ENCODE data around the gene MAD1L1.

The MAD1L1 gene

DNA sequence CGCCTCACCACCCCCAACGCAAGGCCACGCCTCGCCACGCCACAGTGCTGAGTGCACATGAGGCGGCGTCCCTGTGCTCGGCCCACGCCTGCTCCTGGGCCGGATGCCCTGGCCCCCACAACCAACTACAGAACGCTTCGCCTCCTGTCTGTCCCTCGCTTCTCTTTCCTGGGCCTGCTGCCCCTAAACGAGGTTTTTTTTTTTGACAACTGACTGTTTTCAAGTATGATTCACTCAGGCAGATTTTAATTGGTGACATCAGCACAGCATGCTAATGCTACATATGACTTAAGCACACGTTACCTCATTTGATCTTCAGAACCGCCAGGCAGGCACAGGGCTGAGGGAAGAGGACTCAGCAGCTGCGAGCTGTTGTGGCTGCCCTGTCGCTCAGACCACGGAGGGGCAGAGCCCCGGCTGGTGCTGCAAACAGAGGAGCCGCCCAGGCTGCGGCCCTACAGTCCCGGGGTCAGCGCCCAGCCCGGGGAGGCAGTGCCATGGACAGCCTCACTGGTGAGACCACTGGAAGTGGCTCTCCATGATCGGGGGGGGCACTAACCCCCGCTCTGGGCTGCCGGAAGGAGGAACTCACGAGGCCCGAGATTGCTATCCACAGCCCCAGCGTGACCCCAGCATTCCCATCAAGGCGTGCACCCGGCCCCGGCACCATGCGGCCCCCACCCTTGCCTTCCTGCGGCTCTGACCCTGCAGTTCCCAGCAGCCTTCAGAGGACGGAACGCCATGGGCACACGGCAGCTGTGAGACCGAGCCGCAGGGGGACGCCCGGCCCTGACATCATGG, 212.8 kb downstream of the MAD1L1 start:
- DNase-seq: peak; percentile 79

DNA sequence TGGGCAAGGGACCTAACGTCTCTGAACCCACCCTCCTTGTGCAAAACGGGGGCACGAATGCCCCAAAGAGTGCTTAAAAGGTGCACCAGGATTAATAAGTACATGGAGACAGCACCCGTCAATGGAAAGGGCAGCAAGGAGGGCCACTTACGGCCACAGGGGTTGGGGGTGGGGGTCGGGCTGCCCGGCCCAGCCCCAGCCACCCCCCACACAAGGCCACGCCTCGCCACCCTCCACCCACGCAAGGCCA, 213.4 kb downstream of the MAD1L1 start:
- DNase-seq: no peak

DNA sequence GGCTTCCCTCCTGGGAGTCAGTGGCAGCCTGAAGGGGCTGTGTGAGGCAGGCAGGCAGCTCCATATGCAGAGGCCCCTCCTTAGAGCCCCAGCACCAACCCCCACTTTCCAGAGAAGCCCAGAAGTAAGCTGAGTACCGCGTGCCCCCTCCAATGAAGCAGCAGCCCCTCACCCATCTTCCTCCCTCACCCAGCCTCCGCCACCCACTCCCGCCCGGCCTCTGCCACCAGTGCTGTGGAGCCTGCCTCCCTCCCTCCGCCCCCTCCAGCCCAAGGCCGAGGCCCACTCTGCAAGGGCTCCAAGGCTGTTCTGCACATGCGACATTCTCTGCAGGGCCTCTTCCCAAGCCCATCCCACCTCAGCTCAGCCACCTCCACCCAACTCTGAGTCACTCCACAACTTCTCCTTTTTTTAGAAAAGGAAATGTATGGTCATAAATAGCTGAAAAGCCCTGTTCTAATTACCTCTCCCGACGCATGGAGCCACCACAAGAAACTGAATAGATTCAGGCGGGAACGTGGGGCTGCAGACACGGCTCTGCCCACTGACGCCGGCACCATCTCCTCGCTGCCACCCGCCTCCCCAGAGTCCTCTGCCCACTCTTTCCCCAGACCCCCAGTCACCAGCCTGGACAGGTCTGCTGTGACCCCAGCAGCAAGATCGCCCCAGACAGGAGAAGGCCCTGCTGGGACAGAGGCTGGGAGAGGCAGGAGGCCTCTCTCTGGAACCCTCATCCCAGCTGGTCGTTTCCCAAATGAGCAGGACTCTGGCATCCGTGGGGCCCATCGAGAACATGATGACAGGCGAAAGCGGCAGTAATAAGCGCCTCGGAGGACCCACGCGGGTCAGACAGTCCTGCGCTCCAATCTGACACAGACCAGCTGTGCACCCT, 213.9 kb downstream of the MAD1L1 start:
- peak; percentile 94 for DNase-seq

DNA sequence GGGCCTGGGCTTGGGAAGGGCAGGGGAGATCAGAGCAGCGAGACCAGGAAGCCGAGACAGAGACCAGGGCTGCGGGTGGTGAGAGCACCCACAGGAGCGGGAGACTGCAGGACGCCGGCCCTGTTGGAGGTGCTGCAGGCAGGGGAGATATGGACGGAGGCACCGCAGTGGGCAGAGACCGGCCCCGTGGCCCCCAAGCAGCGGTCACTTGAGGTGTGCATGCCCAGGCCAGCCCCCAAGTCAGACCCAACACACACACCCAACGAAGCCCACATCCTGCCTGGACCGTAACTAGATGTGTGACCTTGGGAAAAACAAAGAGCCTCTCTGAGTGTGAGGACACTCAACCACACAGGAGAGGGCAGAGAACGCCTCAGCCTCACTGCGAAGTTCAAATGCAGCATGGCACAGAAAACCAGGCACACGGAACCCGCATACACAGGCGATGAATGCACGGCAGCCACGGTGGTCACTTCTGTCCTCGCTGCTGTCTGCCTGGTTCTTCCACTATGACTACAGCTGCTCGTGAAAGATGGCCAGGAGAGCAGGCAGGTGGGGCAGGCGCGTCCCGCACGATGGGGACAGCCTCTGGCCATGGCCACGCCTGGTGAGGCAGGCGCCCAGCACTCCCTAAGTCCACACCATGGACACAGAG, 214.7 kb downstream of the MAD1L1 start:
- DNase-seq: no peak

DNA sequence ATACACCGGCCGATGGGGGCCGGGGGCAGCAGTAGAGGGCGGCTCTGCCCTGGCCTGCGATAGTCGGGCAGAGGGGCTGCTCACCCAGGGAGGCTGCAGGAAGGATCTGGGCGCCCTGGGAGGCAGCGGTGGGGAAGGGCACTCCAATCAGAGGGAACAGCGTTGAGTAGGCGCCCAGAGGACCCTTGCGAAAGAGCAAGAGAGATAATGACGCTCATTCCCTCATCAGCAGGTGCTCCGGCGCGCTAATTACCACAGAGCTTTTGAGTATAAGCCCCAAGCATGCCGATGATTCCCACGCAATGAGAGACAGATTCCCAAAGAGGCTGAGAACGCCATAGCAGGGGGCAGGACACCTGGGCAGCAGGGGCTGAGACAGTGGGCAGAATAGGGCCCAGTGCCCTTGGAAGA, 215.3 kb downstream of the MAD1L1 start:
- DNase-seq: no peak

DNA sequence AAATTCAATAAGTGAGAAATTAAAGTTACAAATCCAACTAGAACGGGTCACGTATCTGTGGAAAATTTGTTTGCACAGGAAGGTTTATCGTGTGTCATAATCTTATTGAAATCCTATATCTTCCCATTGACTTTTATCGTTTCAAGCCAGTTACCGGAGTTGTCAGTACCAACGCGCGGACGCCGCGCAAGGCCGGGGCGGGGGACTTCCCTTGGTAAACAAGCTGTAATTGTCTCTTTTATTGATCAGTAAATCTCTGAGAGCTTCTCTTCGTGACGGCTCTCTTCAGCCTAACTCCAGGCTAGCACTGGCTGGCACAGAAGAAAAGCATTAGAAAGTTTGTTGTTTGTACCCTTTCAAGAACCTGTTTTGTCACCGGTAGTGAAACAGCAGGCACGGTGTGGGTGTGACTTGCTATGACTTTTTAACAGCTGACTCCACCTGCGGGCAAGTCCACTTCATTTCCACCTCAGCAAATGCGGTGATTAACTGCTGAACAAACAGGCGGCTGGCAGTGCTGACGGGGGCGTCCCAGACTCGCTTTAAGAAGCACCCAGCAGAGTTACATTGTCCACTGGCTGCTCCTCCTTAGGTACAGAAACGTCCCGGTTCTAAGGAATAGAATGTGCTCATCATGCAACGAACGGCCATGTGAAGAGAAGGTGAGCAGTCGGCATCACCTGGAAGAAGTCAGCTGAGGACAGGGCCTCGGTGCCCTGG, 215.8 kb downstream of the MAD1L1 start:
- DNase-seq: no peak

DNA sequence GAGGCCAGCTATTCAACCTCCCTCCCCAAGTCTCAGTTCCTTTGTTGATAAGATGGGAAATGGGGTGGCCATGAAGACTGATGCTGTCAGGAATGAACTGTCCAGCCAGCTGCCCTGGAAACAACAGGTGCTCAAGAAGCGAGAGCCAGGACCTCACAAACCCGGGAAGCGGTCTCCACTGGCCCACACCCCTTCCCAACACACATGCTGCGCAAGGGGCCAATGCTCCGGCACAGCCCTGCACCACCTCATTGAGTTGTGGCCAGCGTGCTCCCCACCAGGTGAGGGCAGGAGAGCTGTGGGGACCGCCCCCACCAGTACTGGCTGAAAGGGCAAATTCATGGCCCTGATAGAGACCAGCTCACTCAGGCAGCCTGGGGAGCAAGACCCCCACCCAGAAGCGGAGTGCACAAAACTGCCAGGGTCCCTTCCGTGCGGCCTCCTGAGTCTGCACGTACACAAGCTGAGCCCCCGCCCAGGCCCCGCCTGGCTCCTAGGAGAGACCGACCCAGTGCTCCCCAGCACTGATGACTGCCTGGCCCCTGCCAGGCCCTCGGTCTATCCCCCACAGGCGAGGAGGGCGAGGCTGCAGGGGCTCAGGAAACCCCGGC, 216.6 kb downstream of the MAD1L1 start:
- no peak for DNase-seq

DNA sequence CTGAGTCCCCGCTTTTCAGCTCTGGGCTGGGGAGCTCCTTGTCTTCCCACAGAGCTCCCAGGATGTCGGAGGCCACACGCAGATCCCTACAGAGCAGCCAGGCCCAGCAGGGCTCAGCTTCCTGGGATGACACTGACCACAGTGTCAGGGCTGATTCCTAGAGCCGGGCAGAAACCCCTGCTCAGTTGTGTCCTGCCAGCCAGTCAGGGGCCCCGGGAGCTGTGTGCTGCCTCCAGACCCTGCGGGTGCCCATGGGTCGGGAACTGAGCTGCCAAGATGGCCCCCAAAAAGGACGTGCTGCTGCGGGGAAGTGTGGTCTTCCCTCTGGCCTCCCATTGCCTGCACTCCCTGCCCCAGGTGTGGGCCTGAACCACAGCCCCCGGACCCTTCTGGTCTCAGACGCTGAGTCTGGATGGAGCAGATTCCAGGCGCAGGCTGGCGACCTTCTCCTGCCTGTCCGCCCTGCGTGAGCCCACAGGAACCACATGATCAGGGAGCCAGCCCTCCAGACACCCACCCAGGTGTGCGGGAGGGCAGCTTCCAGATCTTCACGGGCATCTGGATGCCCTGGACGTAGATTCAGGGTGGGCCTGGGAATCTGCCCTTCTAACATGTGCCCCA, 217.4 kb downstream of the MAD1L1 start:
- no peak for DNase-seq

DNA sequence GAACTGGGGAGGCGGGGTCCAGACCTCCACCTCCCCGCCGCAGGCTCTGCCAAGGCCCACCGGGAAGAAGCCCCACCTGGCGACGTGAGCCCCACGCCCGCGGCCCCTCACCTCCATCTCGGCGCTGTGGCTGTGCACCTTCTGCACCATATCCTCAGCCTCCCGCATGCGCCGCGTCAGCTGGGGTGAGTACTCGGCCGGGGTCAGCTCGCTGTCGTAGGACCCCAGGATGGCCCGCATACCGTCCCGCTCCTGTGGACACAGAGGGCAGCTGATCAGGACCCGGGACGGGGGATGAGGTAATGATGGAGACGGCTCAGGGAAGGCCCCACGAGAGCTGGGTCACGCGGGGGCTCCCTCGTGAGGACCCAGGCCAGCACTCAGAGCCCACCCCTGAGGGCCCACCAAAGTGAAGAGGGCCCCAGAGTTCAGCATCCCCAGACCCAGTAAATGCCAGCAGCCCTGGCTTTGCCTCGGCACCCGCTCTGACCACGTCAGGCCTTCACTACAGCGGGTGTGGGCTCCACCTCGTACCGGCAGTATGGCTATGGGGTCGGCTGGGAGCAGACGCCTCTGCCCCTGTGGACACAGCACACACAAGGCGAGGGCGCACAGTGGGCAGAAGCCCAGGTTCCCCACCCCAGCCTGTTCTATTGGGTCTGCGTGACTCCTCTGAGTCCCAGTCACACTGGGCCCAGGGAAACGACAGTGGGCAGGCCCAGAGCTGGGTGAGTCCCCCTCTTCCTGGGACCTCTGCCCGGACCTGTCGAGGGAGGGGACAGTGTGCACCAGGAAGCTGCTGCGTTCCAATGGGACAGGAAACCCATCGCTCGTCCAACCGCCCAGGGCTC, 218.1 kb downstream of the MAD1L1 start:
- DNase-seq: no peak

DNA sequence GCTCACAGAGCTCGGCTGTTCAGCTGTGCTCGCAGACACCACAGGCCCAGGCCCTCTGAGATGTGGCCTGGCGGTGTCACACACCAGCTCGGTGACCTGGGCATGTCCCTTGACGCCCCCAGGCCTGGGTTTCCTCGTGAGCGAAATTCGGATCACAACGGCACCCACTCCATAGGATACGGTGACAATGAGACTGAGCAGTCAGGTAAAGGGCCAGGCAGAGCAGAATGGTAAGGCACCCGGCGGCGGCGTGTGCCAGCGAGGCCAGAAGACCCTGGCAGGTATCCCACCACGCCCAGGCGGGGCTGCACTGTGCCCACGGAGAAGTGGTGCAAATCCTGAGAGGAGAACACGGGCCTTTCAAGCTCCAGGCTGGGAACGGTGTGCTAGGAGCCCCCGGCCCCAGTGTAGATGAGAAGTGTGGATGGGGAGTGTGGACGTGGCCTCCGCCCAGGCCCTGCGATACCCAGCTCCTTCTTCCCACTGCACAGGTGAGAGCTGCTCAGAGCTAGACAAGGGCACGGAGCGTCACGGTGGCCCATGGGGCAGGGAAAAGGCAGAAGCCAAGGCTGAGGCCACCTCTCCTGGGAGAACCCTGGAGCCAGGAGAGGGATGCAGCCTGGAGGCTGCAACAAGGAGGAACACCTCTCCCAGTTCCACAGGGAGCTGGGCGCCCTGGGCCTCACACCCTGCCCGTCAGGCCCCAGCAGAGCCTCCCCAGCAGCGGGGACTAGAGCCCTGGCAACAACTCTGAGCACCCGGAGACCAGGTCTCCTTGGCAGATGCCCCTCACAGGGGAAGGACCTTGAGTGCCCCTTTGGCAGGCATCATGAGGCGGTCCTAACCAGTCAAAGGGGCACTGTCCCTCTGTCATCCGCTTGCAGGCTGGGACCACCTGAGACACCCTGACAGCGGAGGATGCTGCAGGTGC, 219.1 kb downstream of the MAD1L1 start:
- no peak for DNase-seq

DNA sequence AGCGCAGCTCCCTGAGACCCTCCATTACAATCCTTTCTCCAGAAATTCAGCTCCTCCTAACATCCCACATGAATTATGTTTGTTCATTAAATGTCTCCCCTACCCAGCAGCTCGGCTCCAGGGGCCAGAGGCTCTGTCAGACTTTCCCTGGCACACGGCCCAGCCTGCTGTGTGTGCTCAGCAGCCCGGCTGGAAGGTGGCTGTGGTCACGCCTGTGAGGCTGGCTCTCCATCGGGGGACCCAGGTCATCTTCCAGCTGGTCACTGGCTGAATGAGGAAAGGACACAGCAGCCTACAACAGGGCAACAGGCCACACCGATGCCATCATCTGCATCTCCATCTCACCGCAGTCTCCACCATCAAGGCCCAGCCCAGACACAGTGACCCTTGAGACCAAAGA, 219.8 kb downstream of the MAD1L1 start:
- DNase-seq: no peak

DNA sequence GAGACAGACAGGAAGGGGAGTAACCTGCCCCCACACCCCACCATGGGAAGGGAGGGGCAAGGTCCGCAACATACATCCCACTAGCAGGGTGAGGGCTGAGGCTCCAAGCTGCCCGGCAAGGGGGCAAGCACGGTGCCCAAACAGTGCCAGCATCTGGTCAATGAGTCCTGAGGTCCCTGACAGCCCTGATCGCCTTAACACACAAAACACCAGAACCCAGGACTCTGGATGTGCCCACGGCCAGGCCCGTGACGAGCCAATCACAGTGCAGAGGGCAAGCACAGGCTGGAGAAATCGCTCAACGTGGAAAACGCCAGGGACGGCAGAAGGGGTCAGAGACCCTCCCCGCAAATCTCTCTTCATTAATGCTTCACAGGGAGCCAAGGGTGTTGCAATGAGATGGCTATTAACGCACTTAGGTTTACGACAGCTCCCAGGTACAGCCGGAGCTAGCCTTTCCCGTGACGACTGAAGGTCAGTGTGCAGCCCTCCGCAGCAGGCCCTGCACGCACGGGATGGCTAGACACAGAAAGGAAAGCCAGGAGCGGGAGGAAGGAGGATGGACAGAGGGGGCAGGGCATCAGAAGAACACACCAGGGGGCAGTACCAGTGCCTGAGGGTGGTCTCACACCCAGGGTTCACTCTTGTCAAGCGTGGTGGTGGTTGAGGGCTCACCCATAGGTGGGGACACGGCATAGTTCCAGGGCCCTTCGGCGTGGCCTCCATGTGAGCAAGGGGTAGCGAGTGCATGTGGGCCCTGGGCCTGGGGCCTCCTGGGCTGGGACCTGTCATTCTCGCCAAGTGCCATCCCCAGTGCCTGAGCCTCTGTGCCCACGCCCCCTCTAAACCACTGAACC, 220.5 kb downstream of the MAD1L1 start:
- DNase-seq: no peak

DNA sequence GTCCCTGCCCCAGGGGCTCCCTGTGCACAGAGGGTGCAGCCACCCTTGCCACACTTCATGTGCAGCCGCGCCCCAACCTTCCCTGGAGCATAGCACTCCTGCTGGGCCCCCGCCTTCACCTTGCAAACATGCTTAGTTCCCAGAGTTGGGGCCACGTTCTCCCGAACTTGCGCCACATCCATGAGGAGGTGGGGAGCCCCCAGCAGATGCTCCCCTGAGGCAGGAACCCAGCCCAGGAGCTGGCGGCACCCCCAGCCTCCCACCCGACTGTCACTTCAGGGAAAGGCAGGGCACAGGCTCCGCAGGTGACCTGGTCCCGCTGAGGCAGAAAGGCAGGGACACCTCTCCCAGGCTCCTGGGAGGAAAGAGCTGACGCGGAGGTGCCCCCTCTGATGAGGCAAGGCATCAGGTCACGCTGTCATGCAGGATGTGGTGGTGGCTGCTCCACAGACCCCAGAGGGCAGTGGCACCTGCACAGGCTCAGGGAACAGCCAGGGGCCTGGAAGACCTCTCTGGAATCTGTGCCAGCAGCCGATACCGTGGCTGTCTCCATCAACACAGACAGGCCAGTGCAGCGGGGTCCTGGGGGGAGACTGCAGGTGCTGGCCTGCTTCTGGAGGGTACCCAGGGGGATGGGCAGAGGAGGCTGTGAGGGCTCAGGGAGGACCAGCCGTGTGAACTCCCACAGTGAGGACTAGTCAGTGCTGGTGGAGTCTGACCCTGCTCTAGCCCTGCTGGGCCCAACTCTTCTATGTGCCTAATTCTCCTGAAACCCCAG, 221.3 kb downstream of the MAD1L1 start:
- no peak for DNase-seq

DNA sequence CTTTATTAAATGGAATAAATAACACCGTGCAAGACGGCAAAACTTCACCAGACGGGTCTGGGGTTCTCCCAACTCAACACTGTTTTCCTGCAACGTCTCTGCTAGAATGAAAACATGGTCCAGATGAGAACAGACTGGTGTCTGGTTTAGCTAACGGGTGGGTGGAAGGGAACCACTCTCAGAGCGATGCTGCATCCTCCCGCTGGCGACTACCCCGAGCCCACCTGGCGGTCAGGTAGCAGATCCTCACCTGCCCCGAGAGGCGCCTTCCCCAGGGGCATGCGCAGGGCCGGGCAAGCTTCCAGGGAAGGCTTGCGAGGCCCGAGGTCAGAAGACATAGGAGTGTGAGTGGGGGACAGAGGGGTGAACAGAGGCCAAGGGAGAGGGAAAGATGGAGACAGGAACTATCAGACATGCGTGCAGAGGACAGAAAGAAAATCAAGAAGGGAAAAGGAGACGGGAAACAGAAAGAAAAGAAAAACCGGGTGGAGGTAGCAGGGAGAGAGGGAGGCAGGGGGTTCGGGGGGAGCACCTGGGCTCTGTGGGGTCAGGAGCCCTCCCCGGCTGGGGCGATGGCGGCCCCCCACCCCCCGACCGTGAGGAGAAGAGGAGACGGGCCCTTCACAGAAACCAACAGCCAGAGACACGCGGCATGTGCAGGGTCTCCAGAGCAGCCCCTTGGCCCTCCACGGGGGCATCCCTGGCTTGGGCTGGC, 222.0 kb downstream of the MAD1L1 start:
- DNase-seq: no peak

DNA sequence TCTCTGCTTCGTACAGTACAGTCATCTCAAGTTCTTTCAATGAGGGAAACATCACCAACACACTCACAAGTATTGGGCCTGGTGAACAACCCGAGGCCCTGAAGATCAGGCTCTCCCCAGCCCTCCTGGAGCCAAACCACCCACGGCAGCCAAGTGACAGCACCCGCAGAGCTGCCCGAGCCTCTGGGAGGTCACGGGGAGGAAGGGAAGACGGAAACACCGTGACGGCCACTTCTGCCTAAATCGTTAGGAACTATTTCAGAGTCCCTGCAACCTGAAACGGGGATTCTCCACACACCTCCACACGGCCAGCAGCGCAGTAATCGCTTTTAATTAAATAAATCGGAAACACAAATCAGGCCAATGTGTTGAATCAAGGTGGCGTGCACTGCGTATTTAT, 222.6 kb downstream of the MAD1L1 start:
- DNase-seq: no peak

DNA sequence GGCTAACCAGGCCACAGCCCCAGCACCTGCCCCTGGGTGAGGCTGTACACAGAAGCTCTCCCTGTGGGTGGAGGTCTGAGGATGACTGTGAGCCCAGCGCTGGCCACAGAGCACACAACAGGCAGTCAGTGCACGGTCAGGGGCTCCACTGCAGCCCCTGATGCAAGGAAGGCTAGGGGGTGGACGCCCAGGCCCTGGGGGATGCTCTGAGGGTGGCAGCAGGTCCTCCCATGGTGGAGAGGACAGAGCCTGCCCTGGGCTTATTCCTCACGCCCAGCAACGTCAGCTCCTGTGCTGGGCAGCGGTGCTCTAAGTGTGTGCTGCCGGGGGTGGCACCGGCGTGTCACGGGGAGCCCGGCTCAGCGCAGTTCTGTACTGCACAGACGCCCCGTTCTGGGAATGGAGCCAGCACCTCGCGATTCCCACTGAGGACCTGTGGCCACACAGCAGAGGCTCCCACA, 223.2 kb downstream of the MAD1L1 start:
- DNase-seq: no peak

DNA sequence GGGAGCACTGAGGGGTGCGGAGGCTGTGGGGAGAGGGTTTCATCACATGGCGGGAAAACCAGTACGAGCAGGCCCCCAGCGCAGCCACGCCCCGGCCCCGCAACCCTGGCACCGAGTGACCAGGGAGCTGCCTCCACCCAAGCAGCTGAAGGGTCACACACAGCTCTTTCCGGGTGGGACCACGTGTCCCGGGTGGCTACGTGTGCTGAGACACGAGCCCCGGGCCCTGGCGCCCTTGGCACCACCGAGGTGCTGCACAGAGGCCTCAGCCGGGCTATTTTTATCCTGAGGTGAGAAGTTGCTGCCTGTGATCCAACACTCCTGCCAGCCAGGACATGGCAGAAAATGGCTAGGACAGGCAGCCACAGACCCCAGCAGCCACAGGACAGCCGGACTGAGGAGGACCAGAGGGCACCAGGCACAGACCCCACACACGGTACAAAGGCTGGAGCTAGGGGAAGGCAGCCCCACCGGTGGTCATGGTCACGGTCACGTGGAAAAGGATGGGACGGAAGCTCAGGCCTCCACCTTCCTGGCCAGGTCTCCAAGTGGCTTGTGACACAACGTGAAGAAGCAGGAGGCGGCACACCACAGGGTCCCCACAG, 223.7 kb downstream of the MAD1L1 start:
- no peak for DNase-seq
